HepG2 (cell line): ENCODE results near the gene SLC25A47. TPM values are rescaled to one million over a fixed set of nuclear protein-coding genes. Genes with fewer than 3 reads are reported as not detected.

Experiments
- AHR ChIP-seq: IDR thresholded peaks from 2 replicates; pipeline ENCODE4 v1.6.1; 2018; ENCODE audit warnings: missing genetic modification reagents, missing compliant biosample characterization
- CHCHD3 ChIP-seq: sonication (generic); formaldehyde crosslinking; IDR thresholded peaks from 2 replicates; pipeline ENCODE4 v1.8.0; 2022; ENCODE audit warnings: mild to moderate bottlenecking, missing genetic modification reagents, moderate library complexity
- KLF16 ChIP-seq, 2 experiments: sonication (generic) in 1 of 2; formaldehyde crosslinking in 1 of 2; IDR thresholded peaks; 2 replicates each; pipeline versions ENCODE4 v1.6.1 to v1.8.0; 2016 to 2023; ENCODE audit warnings: missing genetic modification reagents in 2 of 2, missing compliant biosample characterization in 1 of 2
- NR2F1 ChIP-seq, 2 experiments: fragments of 450-650 bp in 1 of 2; formaldehyde crosslinking in 1 of 2; IDR thresholded peaks; 2 replicates each; pipeline versions ENCODE4 v1.5.0 to v1.6.1; 2016 to 2020; ENCODE audit warnings: mild to moderate bottlenecking in 1 of 2, missing compliant biosample characterization in 1 of 2, missing genetic modification reagents in 1 of 2, moderate library complexity in 1 of 2
- POLR2A ChIP-seq, 2 experiments: IDR thresholded peaks; 2 replicates each; pipeline ENCODE4 v1.6.1; 2011; ENCODE audit warnings: low read depth in 2 of 2, low read length in 2 of 2, mild to moderate bottlenecking in 1 of 2, moderate library complexity in 1 of 2; ENCODE audit not compliant: insufficient read depth in 1 of 2
- SMARCC2 ChIP-seq: fragments of 450-650 bp; IDR thresholded peaks from 2 replicates; pipeline ENCODE4 v1.6.1; 2017; ENCODE audit warnings: antibody characterized with exemption, mild to moderate bottlenecking
- SNAPC2 ChIP-seq: sonication (generic); formaldehyde crosslinking; IDR thresholded peaks from 2 replicates; pipeline ENCODE4 v1.8.1; 2022; ENCODE audit warnings: mild to moderate bottlenecking, missing genetic modification reagents
- ZBTB38 ChIP-seq: sonication (generic); formaldehyde crosslinking; IDR thresholded peaks from 2 replicates; pipeline ENCODE4 v1.5.1; 2020; ENCODE audit warnings: mild to moderate bottlenecking, missing genetic modification reagents
- ZBTB7B ChIP-seq: sonication (generic); formaldehyde crosslinking; IDR thresholded peaks from 2 replicates; pipeline ENCODE4 v1.4.0; 2020; ENCODE audit warnings: missing genetic modification reagents
- ZMYM2 ChIP-seq: sonication (generic); formaldehyde crosslinking; IDR thresholded peaks from 2 replicates; pipeline ENCODE4 v1.8.0; 2022; ENCODE audit warnings: mild to moderate bottlenecking, missing genetic modification reagents
- ZNF225 ChIP-seq: sonication (generic); formaldehyde crosslinking; IDR thresholded peaks from 2 replicates; pipeline ENCODE4 v1.4.0; 2020; ENCODE audit warnings: mild to moderate bottlenecking, missing genetic modification reagents
- ZNF235 ChIP-seq: sonication (generic); formaldehyde crosslinking; IDR thresholded peaks from 2 replicates; pipeline ENCODE4 v1.8.1; 2023; ENCODE audit warnings: mild to moderate bottlenecking, missing genetic modification reagents, borderline replicate concordance
- ZNF253 ChIP-seq: sonication (generic); formaldehyde crosslinking; IDR thresholded peaks from 2 replicates; pipeline ENCODE4 v1.8.0; 2022; ENCODE audit warnings: mild to moderate bottlenecking, missing genetic modification reagents, borderline replicate concordance
- ZNF343 ChIP-seq: sonication (generic); formaldehyde crosslinking; IDR thresholded peaks from 2 replicates; pipeline ENCODE4 v1.4.0; 2020; ENCODE audit warnings: mild to moderate bottlenecking, missing genetic modification reagents
- ZNF879 ChIP-seq: sonication (generic); formaldehyde crosslinking; IDR thresholded peaks from 2 replicates; pipeline ENCODE4 v1.8.1; 2023; ENCODE audit warnings: missing genetic modification reagents
- ZNF891 ChIP-seq: sonication (generic); formaldehyde crosslinking; IDR thresholded peaks from 2 replicates; pipeline ENCODE4 v1.5.0; 2020; ENCODE audit warnings: mild to moderate bottlenecking, missing genetic modification reagents
- polyA plus RNA-seq, 8 experiments: library from polyadenylated mRNA; depleted of rRNA in 3 of 8; stranded (reverse) in 7 of 8; unstranded in 1 of 8; fragments of >200 nt; fragmentation: Illumina TruSeq in 4 of 8; extraction: Trizol in 4 of 8; gene quantifications; 2 replicates each; pipeline versions ENCODE4 v1.2.1 to v1.2.3, GENCODE V29; 2011 to 2016; ENCODE audit warnings: low read depth in 4 of 8, missing spikeins in 1 of 8, mixed read lengths in 1 of 8; ENCODE audit not compliant: insufficient read depth in 1 of 8
- total RNA-seq, 5 experiments: library from RNA; depleted of rRNA; stranded (reverse); fragments of >200 nt; fragmentation: Illumina TruSeq; extraction: Trizol; gene quantifications; 2 replicates each; pipeline ENCODE4 v1.2.3, GENCODE V29; 2016; ENCODE audit warnings: low read depth in 1 of 5
- TF ChIP-seq, protein P1 (sequence below): sonication (generic); formaldehyde crosslinking; conservative IDR thresholded peaks from 2 replicates; pipeline ENCODE4 v1.8.0; 2022; ENCODE audit warnings: missing genetic modification reagents
- TF ChIP-seq, protein P2 (sequence below): sonication (generic); formaldehyde crosslinking; IDR thresholded peaks from 2 replicates; pipeline ENCODE4 v1.5.1; 2020; ENCODE audit warnings: mild to moderate bottlenecking, missing genetic modification reagents, moderate library complexity
- TF ChIP-seq, protein P3 (sequence below): sonication (generic); formaldehyde crosslinking; IDR thresholded peaks from 2 replicates; pipeline ENCODE4 v1.4.0; 2020; ENCODE audit warnings: missing genetic modification reagents, mild to moderate bottlenecking, borderline replicate concordance
- TF ChIP-seq, protein P4 (sequence below): sonication (generic); formaldehyde crosslinking; IDR thresholded peaks from 2 replicates; pipeline ENCODE4 v1.4.0; 2020; ENCODE audit warnings: missing genetic modification reagents

Gene SLC25A47
- total and polyA plus RNA-seq, 2 of the 13 experiments (the other 11 are each of a cell fraction or from before 2014, with no cell fraction given): 1.0 to 1.7 TPM

DNA sequence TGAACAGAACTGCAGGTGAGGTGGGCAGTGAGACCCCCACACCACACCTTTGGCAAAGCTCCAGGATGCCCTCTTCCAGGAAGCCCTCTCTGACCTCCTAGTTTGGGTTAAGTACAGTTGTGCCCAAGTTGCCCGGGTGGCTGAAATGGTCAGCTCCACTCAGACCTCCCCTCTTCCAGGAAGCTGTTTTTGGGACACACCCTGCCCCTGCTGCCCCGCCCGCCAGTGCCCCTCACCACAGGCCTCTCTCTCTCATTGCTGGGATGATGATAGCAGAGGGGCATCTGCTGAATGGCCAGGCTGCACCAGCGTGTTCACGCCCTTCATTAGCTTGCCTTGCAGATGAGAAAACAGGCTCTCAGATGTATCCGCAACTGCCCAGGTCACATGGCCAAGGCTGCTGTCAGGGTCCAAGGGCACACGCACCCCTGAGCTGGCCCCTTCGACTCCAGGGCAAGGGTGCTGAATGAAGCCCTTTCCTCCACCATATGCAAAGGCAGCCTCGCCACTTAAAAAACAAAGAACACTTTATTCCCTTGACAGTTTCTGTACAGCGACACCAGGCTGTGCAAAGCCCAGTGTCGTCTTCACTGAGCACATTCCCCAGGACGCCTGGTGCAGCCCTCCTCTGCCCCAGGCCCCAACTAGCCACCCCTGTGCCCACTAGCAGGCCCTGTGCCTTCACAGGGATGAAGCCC is 32.4 kb upstream of the SLC25A47 start (continued):
- no peak for TF ChIP-seq ZNF879 (CRISPR knock-in tag)
- TF ChIP-seq ZNF343 (CRISPR knock-in tag): peak; percentile 68; the same call in 1 of the 2 replicates
- peak; percentile 72 to 74; a peak in 3 of 4 replicates for TF ChIP-seq NR2F1 (CRISPR knock-in tag; IDR thresholded peaks at IDR 0.05)
- TF ChIP-seq ZNF253 (CRISPR knock-in tag): 0 out of 2 replicates have a peak, but pooled peaks have one; percentile 52
- TF ChIP-seq ZNF235: no peak
- TF ChIP-seq, protein P1, sequence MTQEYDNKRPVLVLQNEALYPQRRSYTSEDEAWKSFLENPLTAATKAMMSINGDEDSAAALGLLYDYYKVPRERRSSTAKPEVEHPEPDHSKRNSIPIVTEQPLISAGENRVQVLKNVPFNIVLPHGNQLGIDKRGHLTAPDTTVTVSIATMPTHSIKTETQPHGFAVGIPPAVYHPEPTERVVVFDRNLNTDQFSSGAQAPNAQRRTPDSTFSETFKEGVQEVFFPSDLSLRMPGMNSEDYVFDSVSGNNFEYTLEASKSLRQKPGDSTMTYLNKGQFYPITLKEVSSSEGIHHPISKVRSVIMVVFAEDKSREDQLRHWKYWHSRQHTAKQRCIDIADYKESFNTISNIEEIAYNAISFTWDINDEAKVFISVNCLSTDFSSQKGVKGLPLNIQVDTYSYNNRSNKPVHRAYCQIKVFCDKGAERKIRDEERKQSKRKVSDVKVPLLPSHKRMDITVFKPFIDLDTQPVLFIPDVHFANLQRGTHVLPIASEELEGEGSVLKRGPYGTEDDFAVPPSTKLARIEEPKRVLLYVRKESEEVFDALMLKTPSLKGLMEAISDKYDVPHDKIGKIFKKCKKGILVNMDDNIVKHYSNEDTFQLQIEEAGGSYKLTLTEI (CRISPR knock-in tag): no peak
- peak in 1 of 2 experiments; percentile 48; a peak in 1 of 4 replicates for TF ChIP-seq KLF16 (CRISPR knock-in tag; IDR thresholded peaks at IDR 0.05)
- TF ChIP-seq AHR (CRISPR knock-in tag): no peak
- TF ChIP-seq, protein P2, sequence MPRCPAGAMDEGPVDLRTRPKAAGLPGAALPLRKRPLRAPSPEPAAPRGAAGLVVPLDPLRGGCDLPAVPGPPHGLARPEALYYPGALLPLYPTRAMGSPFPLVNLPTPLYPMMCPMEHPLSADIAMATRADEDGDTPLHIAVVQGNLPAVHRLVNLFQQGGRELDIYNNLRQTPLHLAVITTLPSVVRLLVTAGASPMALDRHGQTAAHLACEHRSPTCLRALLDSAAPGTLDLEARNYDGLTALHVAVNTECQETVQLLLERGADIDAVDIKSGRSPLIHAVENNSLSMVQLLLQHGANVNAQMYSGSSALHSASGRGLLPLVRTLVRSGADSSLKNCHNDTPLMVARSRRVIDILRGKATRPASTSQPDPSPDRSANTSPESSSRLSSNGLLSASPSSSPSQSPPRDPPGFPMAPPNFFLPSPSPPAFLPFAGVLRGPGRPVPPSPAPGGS (CRISPR knock-in tag): no peak
- TF ChIP-seq, protein P3, sequence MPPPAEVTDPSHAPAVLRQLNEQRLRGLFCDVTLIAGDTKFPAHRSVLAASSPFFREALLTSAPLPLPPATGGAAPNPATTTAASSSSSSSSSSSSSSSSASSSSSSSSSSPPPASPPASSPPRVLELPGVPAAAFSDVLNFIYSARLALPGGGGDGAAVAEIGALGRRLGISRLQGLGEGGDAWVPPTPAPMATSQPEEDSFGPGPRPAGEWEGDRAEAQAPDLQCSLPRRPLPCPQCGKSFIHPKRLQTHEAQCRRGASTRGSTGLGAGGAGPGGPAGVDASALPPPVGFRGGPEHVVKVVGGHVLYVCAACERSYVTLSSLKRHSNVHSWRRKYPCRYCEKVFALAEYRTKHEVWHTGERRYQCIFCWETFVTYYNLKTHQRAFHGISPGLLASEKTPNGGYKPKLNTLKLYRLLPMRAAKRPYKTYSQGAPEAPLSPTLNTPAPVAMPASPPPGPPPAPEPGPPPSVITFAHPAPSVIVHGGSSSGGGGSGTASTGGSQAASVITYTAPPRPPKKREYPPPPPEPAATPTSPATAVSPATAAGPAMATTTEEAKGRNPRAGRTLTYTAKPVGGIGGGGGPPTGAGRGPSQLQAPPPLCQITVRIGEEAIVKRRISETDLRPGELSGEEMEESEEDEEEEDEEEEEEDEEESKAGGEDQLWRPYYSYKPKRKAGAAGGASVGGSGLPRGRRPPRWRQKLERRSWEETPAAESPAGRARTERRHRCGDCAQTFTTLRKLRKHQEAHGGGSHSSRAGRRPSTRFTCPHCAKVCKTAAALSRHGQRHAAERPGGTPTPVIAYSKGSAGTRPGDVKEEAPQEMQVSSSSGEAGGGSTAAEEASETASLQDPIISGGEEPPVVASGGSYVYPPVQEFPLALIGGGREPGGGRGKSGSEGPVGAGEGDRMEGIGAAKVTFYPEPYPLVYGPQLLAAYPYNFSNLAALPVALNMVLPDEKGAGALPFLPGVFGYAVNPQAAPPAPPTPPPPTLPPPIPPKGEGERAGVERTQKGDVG (CRISPR knock-in tag): peak; percentile 76; the same call in 1 of the 2 replicates
- TF ChIP-seq SNAPC2 (CRISPR knock-in tag): no peak
- TF ChIP-seq CHCHD3 (CRISPR knock-in tag): no peak
- TF ChIP-seq ZMYM2 (CRISPR knock-in tag): peak; percentile 92
- TF ChIP-seq ZBTB38 (CRISPR knock-in tag): 0 out of 2 replicates have a peak, but pooled peaks have one; percentile 32
- no peak for TF ChIP-seq ZNF891 (CRISPR knock-in tag)
- TF ChIP-seq POLR2A (IDR thresholded peaks at IDR 0.05; ENCODE audit: insufficient read depth in 1 of 2, low read depth in 2 of 2, low read length in 2 of 2): 0 out of 4 replicates have a peak, but pooled peaks of 1 of the 2 experiments have one; percentile 40
- no peak for TF ChIP-seq ZNF225
- TF ChIP-seq, protein P4, sequence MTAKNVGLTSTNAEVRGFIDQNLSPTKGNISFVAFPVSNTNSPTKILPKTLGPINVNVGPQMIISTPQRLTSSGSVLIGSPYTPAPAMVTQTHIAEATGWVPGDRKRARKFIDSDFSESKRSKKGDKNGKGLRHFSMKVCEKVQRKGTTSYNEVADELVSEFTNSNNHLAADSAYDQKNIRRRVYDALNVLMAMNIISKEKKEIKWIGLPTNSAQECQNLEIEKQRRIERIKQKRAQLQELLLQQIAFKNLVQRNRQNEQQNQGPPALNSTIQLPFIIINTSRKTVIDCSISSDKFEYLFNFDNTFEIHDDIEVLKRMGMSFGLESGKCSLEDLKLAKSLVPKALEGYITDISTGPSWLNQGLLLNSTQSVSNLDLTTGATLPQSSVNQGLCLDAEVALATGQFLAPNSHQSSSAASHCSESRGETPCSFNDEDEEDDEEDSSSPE (CRISPR knock-in tag): no peak
- TF ChIP-seq SMARCC2: no peak
- TF ChIP-seq ZBTB7B (CRISPR knock-in tag): peak; percentile 74
